CD4-positive, alpha-beta T cell treated with Interleukin-1 beta for 1 hour (primary cell): ENCODE data around the gene TEX10.
A peak's percentile ranks its signal among the peaks of the same experiment; 100 is the strongest.
"Not testable (repeated sequence)": the region's sequence is repeated elsewhere in the genome, so short reads cannot be mapped to it uniquely, and the experiment has no call there.

Experiments
- DNase-seq, 2 donors: peaks; one replicate each; pipeline ENCODE4 v3.0.0-alpha.2; 2020 to 2022

TEX10 gene

GRCh38 chr9:100341889-100342288, 10.9 kb downstream of the TEX10 start:
- DNase-seq: no peak

GRCh38 chr9:100340224-100340623, 12.5 kb downstream of the TEX10 start:
- DNase-seq: no peak

- DNase-seq: not testable (repeated sequence)
Observed at GRCh38 chr9:100338736-100339135, 14.0 kb downstream of the TEX10 start.

GRCh38 chr9:100324594-100325200, 28.0 kb downstream of the TEX10 start:
- peak in 1 of 2 donors; percentile 27 for DNase-seq

GRCh38 chr9:100322954-100323536, 29.7 kb downstream of the TEX10 start:
- peak; percentile 13 to 41 for DNase-seq

GRCh38 chr9:100317706-100318105, 35.0 kb downstream of the TEX10 start:
- no peak for DNase-seq

- no peak for DNase-seq
Observed at GRCh38 chr9:100315561-100315960, 37.2 kb downstream of the TEX10 start.

- no peak for DNase-seq
Observed at GRCh38 chr9:100309992-100310391, 42.8 kb downstream of the TEX10 start.

- DNase-seq: no peak
Observed at GRCh38 chr9:100308965-100309564, 43.7 kb downstream of the TEX10 start.

- DNase-seq: no peak
Observed at GRCh38 chr9:100307080-100307479, 45.7 kb downstream of the TEX10 start.

GRCh38 chr9:100306283-100306682, 46.5 kb downstream of the TEX10 start:
- DNase-seq: no peak

GRCh38 chr9:100303747-100304146, 49.0 kb downstream of the TEX10 start:
- no peak for DNase-seq

GRCh38 chr9:100298378-100298777, 54.4 kb downstream of the TEX10 start:
- no peak for DNase-seq

GRCh38 chr9:100296407-100296806, 56.3 kb downstream of the TEX10 start:
- DNase-seq: no peak

- DNase-seq: no peak
Observed at GRCh38 chr9:100295240-100295639, 57.5 kb downstream of the TEX10 start.

- no peak for DNase-seq
Observed at GRCh38 chr9:100294806-100295205, 57.9 kb downstream of the TEX10 start.

GRCh38 chr9:100294341-100294740, 58.4 kb downstream of the TEX10 start:
- no peak for DNase-seq

GRCh38 chr9:100292414-100292813, 60.3 kb downstream of the TEX10 start:
- DNase-seq: no peak

- no peak for DNase-seq
Observed at GRCh38 chr9:100290714-100291113, 62.0 kb downstream of the TEX10 start.

- DNase-seq: no peak
Observed at GRCh38 chr9:100287186-100287585, 65.6 kb downstream of the TEX10 start.

- DNase-seq: no peak
Observed at GRCh38 chr9:100286257-100286656, 66.5 kb downstream of the TEX10 start.

- no peak for DNase-seq
Observed at GRCh38 chr9:100285601-100286000, 67.1 kb downstream of the TEX10 start.

GRCh38 chr9:100285080-100285479, 67.7 kb downstream of the TEX10 start:
- DNase-seq: no peak

GRCh38 chr9:100284247-100284646, 68.5 kb downstream of the TEX10 start:
- no peak for DNase-seq

GRCh38 chr9:100282388-100282719, 70.4 kb downstream of the TEX10 start:
- no peak for DNase-seq
